Measurements from ENCODE around the gene ACTN4. TPM values are rescaled to one million over a fixed set of nuclear protein-coding genes. Genes with fewer than 3 reads are reported as not detected.

Gene ACTN4
- total RNA-seq, 1 experiment from 2014 or later, result 1,462 TPM

DNA sequence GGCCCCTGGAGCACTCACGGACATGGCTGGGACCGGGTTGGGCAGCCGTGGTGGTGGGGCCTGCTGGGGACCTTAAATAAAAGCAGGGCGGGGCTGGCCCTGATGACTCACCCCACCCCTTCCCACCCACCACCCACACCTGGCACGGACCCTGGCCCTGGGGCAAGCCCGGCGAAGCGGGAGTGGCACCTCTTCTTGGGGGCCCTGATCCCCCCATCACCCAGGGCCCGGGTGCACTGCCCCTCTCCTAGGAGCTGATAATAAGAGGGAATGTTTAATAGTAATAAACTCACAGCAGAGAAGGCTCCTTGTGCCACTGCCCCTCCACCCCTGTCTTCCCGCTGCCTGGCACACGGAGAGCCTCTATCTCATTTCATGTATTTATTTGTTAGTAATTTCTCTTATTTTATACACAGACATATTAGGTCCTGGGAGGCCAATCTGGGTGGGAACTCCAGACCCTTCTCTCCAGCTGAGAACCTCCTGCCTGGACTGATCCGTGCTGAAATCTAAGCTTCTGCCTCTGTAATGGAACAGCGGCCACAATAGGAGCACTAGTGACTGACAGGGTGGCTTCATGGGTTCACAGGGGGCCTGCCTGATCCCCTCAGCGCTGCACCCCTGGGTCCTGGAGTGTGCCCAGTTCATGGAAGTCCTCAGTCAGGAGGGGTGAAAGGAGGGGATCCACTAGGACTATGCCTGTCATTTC, 126.2 kb downstream of the ACTN4 start, which contains the start of gene LGALS7:
Gene LGALS7 (minus strand): TSS at position 49 of the 709 bp plus-strand sequence. CDS start 25 bp downstream, at position 24.
- Mint-ChIP-seq H3K4me3 (ENCODE audit: low read depth, unreplicated experiment) (no peak within 1 kb of the TSS), H3K36me3 (ENCODE audit: insufficient read depth, unreplicated experiment) (no peaks in the 10 kb centered on the region), H3K27ac (ENCODE audit: unreplicated experiment) (no peak within 1 kb of the TSS), H3K27me3 (ENCODE audit: unreplicated experiment) (no peaks in the 10 kb centered on the region), H3K4me1 (ENCODE audit: low read depth, unreplicated experiment) (no peaks in the 10 kb centered on the region), H3K9me3 (ENCODE audit: low read depth, unreplicated experiment) (no peaks in the 10 kb centered on the region)
- no peak for DNase-seq
- BruUV-seq (replicated peaks), result no TSS peak
- intact Hi-C loops (cut with micrococcal nuclease; ENCODE audit: unreplicated experiment), result no loop called here
- TF ChIP-seq, protein P1, sequence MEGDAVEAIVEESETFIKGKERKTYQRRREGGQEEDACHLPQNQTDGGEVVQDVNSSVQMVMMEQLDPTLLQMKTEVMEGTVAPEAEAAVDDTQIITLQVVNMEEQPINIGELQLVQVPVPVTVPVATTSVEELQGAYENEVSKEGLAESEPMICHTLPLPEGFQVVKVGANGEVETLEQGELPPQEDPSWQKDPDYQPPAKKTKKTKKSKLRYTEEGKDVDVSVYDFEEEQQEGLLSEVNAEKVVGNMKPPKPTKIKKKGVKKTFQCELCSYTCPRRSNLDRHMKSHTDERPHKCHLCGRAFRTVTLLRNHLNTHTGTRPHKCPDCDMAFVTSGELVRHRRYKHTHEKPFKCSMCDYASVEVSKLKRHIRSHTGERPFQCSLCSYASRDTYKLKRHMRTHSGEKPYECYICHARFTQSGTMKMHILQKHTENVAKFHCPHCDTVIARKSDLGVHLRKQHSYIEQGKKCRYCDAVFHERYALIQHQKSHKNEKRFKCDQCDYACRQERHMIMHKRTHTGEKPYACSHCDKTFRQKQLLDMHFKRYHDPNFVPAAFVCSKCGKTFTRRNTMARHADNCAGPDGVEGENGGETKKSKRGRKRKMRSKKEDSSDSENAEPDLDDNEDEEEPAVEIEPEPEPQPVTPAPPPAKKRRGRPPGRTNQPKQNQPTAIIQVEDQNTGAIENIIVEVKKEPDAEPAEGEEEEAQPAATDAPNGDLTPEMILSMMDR (IDR thresholded peaks at IDR 0.05; ENCODE audit: unreplicated experiment), result no peak
- CTCF ChIA-PET, result no interaction called here

GRCh38 chr19:38774181-38774950, 126.9 kb downstream of the ACTN4 start:
- H3K27ac Mint-ChIP-seq (ENCODE audit: unreplicated experiment), result no peak overlapping the region
- H3K4me3 Mint-ChIP-seq (ENCODE audit: low read depth, unreplicated experiment), result no peak overlapping the region
- no peak for DNase-seq
- CTCF ChIA-PET, result no interaction called here
- H3K36me3 Mint-ChIP-seq (ENCODE audit: insufficient read depth, unreplicated experiment), result no peaks in the 10 kb centered on the region
- H3K4me1 Mint-ChIP-seq (ENCODE audit: low read depth, unreplicated experiment), result no peaks in the 10 kb centered on the region
- no peaks in the 10 kb centered on the region for H3K27me3 Mint-ChIP-seq (ENCODE audit: unreplicated experiment)
- no peaks in the 10 kb centered on the region for H3K9me3 Mint-ChIP-seq (ENCODE audit: low read depth, unreplicated experiment)
- intact Hi-C loops (cut with micrococcal nuclease; ENCODE audit: unreplicated experiment), result no loop called here
- TF ChIP-seq, protein P1 (IDR thresholded peaks at IDR 0.05; ENCODE audit: unreplicated experiment), result no peak
- no TSS peak for BruUV-seq (replicated peaks)

GRCh38 chr19:38778733-38779132, 131.3 kb downstream of the ACTN4 start:
- DNase-seq, result no peak
- no peaks in the 10 kb centered on the region for H3K9me3 Mint-ChIP-seq (ENCODE audit: low read depth, unreplicated experiment)
- TF ChIP-seq, protein P1 (IDR thresholded peaks at IDR 0.05; ENCODE audit: unreplicated experiment), result no peak
- no peak overlapping the region for H3K4me3 Mint-ChIP-seq (ENCODE audit: low read depth, unreplicated experiment)
- no peaks in the 10 kb centered on the region for H3K4me1 Mint-ChIP-seq (ENCODE audit: low read depth, unreplicated experiment)
- intact Hi-C loops (cut with micrococcal nuclease; ENCODE audit: unreplicated experiment), result no loop called here
- no peaks in the 10 kb centered on the region for H3K27me3 Mint-ChIP-seq (ENCODE audit: unreplicated experiment)
- H3K36me3 Mint-ChIP-seq (ENCODE audit: insufficient read depth, unreplicated experiment), result no peaks in the 10 kb centered on the region
- BruUV-seq (replicated peaks), result no TSS peak
- CTCF ChIA-PET, result no interaction called here
- no peak overlapping the region for H3K27ac Mint-ChIP-seq (ENCODE audit: unreplicated experiment)

DNA sequence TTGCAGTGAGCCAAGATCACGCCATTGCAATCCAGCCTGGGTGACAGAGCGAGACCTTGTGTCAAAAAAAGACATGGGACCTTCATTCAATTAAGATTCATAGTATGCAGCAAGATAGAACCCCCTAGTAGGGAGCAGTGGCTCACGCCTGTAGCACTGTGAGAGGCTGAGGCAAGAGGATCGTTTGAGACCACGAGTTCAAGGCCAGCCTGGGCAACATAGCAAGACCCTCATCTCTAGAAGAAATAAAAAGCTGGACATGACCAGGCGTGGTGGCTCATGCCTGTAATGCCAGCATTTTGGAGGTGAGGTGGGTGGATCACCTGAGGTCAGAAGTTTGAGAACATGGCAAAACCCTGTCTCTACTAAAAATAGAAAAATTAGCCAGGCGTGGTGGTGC, 133.0 kb downstream of the ACTN4 start:
- intact Hi-C loops (cut with micrococcal nuclease; ENCODE audit: unreplicated experiment), result no loop called here
- no peaks in the 10 kb centered on the region for H3K36me3 Mint-ChIP-seq (ENCODE audit: insufficient read depth, unreplicated experiment)
- no peak for DNase-seq
- BruUV-seq (replicated peaks), result no TSS peak
- CTCF ChIA-PET, result interaction anchor here (0.6 kb wide), 1 partner anchor 27 kb away, joined by 4 read pairs; no protein-coding TSS in a partner anchor
- no peak overlapping the region for H3K27ac Mint-ChIP-seq (ENCODE audit: unreplicated experiment)
- no peaks in the 10 kb centered on the region for H3K9me3 Mint-ChIP-seq (ENCODE audit: low read depth, unreplicated experiment)
- no peak overlapping the region for H3K4me3 Mint-ChIP-seq (ENCODE audit: low read depth, unreplicated experiment)
- TF ChIP-seq, protein P1 (IDR thresholded peaks at IDR 0.05; ENCODE audit: unreplicated experiment), result no peak
- no peaks in the 10 kb centered on the region for H3K27me3 Mint-ChIP-seq (ENCODE audit: unreplicated experiment)
- H3K4me1 Mint-ChIP-seq (ENCODE audit: low read depth, unreplicated experiment), result peaks cover 13% of the 10 kb centered on the region

Data from Calu3 (cell line).